ENCODE results near the gene DNAH17. TPM values are rescaled to one million over a fixed set of nuclear protein-coding genes. Genes with fewer than 3 reads are reported as not detected.
"Not testable (repeated sequence)": the region's sequence is repeated elsewhere in the genome, so short reads cannot be mapped to it uniquely, and the experiment has no call there.

DNAH17 gene
- total RNA-seq, 2 donors from 2014 or later: 0.10 TPM; not detected in 1

DNA sequence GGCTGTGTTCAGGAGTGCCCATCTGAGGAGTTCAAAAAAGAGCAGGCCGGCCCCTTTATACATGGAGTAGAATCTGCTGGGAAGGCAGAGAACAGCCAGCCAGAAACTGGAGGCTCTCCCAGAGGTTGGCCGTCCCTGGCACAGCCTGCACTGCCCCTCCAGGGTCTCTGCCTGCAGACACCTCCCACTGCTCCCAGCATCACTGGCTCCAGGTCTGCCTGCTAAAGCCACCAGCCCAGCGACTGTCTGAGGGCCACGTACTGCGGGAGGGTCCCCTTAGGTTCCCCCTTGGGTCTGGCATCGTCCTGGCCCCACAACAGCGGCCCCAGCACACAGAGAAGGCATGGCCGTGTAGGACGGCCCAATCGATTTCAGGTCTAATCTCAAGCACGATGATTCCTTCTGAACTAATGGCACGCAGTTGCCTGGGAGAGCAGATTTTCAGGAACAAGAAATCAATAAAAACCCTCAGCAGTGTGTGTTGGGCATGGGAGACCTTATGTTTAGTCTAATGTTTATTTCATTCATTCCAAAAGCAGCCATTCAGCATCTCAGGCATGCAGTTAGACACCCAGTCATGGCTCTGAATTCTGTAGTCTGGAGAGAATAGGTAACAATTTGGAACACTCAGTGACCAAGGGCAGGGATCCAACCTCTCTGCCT, 103.1 kb downstream of the DNAH17 start:
- intact Hi-C loops (cut with DNase I): no loop called here
- DNase-seq (ENCODE audit: low spot score): no peak

DNA sequence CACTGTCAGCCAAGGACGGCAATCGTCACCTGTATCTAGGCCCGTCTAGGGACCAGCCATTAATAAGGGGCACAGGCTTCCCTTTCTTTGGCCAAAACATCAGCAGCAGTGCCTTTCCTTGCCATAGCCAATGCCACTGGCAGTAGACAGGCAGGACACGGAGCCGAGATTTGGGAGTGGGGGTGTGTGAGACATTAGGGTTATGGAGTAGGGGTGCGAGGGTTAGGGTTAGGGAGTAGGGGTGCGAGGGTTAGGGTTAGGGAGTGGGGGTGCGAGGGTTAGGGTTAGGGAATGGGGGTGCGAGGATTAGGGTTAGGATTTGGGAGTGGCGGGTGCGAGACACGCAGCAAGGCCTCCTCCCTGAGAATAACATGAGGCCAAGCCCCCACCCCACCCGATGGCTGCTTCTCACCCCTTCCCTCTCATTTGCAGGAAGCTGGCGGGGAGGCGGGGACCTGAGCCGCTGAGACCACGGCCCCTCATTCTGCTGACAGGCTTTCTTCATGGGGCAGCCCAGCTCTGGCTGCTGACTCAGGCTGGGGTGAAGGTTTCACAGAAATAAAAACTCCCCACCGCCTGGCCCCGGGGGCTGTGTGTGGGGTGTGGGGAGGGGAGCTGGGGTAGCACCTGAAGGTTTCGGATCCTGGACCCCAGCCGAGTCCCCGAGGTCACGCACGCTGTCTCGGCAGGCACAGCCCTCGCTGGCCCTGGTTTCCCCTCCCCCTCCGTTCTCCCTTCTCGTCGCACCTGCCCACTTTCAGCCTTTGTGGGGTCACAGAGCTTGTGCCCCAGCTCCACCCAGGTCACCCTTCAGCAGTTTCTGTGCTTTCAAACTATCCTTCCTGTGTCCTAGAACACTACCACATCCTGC, 104.9 kb downstream of the DNAH17 start:
- no peak for DNase-seq (ENCODE audit: low spot score)
- intact Hi-C loops (cut with DNase I): no loop called here

- intact Hi-C loops (cut with DNase I): no loop called here
- DNase-seq (ENCODE audit: low spot score): no peak
Measured at GRCh38 chr17:78471635-78472034, 105.6 kb downstream of the DNAH17 start.

DNA sequence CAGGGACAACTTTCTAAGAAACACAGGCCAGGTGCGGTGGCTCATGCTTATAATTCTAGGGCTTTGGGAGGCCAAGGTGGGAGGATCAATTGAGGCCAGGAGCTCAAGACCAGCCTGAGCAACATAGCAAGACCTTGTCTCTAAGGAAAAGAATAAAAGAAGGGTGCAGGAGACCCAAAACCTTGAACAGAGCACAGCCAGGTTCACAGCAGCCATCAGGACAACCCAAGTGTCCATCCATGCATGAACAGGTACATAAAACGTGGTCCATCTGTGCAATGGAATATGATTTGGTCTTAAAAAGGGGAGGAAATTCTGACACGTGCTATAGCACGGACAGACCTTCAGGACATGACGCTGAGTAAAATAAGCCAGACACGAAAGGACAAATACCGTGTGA, 107.8 kb downstream of the DNAH17 start:
- no peak for DNase-seq (ENCODE audit: low spot score)
- intact Hi-C loops (cut with DNase I): no loop called here

GRCh38 chr17:78468366-78468765, 108.8 kb downstream of the DNAH17 start:
- no peak for DNase-seq (ENCODE audit: low spot score)
- intact Hi-C loops (cut with DNase I): loop anchor here in 1 of 2 donors (1.0 kb wide), 1 partner anchor 25 kb away; no protein-coding TSS in a partner anchor

GRCh38 chr17:78466786-78467715, 110.1 kb downstream of the DNAH17 start:
- DNase-seq (ENCODE audit: low spot score): no peak
- intact Hi-C loops (cut with DNase I): no loop called here

GRCh38 chr17:78466109-78466785, 110.9 kb downstream of the DNAH17 start:
- DNase-seq (ENCODE audit: low spot score); intact Hi-C loops (cut with DNase I): not testable (repeated sequence)

- no peak for DNase-seq (ENCODE audit: low spot score)
- intact Hi-C loops (cut with DNase I): no loop called here
Measured at GRCh38 chr17:78462148-78462547, 115.0 kb downstream of the DNAH17 start.

- DNase-seq (ENCODE audit: low spot score): no peak
- intact Hi-C loops (cut with DNase I): no loop called here
Measured at GRCh38 chr17:78461799-78462053, 115.5 kb downstream of the DNAH17 start.

DNA sequence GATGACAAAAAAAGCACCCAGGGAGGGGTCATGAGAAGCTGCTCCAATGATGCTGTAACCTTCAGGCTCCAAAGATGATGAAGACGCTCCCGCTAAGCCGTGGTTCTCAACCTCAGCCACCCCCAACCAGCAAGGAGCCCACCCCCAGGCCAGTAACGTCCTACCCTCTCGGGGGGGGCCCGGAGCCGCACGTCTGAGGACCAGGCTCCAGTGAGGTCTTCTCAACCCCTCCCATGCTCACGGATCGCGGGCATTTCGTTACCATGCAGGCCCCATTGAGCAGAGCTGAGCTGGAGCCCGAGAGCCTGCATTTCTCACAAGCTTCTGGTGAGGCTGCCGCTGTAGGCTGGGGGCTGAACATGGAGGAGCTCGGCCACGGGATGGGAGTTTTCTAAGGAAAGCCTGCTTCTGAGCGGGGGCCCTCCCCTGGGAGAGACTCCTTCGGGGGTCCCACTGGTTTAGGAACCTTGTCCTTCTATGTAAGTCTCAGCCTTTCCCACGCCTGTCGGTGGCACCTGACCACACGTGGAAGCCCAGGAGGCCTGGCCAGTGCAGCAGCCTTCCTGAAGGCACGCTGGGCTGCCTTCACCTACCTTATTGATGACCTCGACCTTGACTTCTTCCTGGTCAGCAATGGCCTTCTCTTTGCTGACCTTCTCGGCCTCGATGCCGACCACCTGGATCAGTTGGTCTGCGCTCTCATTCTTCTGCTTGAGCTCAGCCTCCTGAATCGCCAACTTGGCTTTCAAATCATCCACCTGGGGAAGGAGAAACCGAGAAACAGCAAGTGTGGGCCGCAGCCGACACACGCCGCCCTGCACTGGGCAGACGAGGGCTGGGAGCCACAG, 116.0 kb downstream of the DNAH17 start:
- DNase-seq (ENCODE audit: low spot score): no peak
- intact Hi-C loops (cut with DNase I): no loop called here

GRCh38 chr17:78460176-78460675, 117.0 kb downstream of the DNAH17 start:
- intact Hi-C loops (cut with DNase I): no loop called here
- DNase-seq (ENCODE audit: low spot score): no peak

DNA sequence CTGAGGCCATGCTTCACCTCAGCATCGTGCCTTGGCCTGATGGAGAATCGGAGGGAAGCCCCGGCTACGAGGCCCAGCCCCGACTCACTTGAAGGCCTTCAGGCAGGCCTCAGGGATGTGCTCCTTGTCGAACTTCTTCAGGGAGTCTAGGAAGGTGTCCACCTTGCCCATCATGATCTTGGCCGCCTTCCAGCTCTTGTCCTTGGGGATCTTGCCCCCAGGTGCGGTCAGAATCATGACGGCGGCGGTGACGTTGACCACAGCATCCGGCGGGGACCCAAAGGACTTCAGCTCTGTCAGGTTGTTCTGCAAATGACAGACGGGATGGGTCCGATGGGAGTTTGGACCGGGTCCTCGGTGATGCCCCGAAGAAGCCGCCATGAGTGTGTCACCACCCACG, 117.5 kb downstream of the DNAH17 start:
- intact Hi-C loops (cut with DNase I): no loop called here
- DNase-seq (ENCODE audit: low spot score): no peak

GRCh38 chr17:78458736-78459335, 118.4 kb downstream of the DNAH17 start:
- intact Hi-C loops (cut with DNase I): no loop called here
- DNase-seq (ENCODE audit: low spot score): no peak

- intact Hi-C loops (cut with DNase I): no loop called here
- DNase-seq (ENCODE audit: low spot score): no peak
Measured at GRCh38 chr17:78458091-78458490, 119.1 kb downstream of the DNAH17 start.

DNA sequence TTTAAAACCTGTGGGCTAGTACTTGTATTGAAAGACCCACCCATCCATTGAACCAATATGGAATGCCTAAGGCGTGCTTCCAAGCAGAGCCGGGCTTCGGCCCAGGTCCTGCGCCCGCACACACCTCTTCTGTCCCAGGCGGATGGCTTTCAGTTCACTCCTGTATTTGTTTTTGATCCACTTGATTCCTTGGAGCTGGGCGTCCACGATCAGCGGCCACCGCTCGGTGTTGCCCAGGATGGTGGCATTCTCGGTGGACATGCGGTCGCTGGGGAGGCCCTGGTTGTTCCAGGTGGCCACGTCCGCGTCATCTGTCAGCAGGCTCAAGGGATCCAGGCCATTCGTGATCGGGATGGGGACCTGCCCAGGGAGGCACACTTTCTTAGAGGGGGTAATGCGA, 122.8 kb downstream of the DNAH17 start:
- intact Hi-C loops (cut with DNase I): no loop called here
- no peak for DNase-seq (ENCODE audit: low spot score)

DNA sequence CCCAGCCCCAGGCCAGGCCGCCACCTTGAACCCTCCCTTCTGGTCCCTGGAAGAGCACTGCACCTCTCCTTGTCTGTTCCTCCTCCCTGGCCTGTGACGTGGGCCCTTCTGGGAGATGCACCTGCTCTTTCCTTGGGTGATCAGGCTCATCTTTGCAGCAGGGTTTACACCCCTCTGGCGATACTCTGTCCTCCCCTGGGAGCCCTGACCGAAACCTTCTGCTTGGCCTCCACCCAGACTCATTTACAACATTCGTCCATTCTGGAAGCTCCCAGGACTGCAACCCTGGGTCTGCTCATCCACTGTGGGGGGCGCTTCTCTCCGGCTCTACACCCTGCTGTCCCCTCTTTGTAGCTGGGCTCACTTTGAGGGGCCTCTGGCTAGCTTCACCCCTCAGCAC, 125.4 kb downstream of the DNAH17 start:
- intact Hi-C loops (cut with DNase I): no loop called here
- DNase-seq (ENCODE audit: low spot score): no peak

DNA sequence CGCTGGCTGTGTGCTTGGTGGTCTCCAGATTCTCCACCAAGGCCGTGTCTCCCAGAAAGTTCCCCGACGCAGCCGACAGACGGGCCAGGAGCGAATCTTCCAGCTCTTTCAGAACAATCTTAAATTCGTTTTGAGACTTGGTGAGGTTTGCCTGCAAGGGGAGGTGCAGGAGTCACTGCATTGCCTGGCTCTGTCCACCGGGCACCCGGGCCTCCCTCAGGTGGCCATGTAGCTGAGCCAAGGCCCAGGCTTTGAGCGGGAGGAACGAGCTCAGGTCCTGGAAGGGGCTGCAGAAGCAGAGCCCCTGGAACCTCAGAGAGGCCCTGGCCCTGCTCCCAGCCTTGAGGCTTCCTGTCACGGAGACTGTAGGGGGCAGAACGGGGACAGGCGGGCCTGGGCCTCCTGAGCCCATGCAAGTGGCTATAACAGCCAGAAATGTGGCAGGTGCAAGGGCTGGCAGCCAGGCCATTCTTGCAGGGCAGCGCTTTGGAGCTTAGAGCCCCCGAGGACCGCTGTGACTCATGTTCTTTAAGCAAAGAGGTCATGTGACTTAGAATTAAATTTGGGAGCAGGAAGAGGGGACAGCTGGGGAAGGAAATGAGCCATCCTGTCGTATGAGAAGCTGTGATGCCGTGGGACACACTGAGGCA, 126.4 kb downstream of the DNAH17 start:
- intact Hi-C loops (cut with DNase I): no loop called here
- DNase-seq (ENCODE audit: low spot score): no peak
